D721Med (cell line): ENCODE data around the gene EBNA1BP2.

Experiments used
- DNase-seq: peaks from one replicate; pipeline ENCODE4 v3.0.0; 2011; ENCODE audit warnings: low spot score; ENCODE audit not compliant: insufficient read length
- FAIRE-seq: peaks from 2 replicates; lab custom pipeline; 2011; peaks lifted over from hg19 to GRCh38; lab: Jason Lieb, UNC
- CTCF ChIP-seq: IDR thresholded peaks from 2 replicates; pipeline ENCODE4 v1.5.1; 2012; ENCODE audit warnings: mild to moderate bottlenecking, control low read depth; ENCODE audit not compliant: insufficient read depth; ENCODE audit errors: missing control alignments

EBNA1BP2 gene

GRCh38 chr1:43137445-43138052 is 34.5 kb downstream of the EBNA1BP2 start:
- FAIRE-seq = no peak
- DNase-seq = no peak
- TF ChIP-seq CTCF = no peak

GRCh38 chr1:43135857-43136781 is 36.0 kb downstream of the EBNA1BP2 start:
- no peak for TF ChIP-seq CTCF
- FAIRE-seq (no peak), DNase-seq (no peak)

GRCh38 chr1:43134640-43135039 is 37.5 kb downstream of the EBNA1BP2 start:
- no peak for TF ChIP-seq CTCF
- DNase-seq (no peak), FAIRE-seq (no peak)

GRCh38 chr1:43134068-43134467 is 38.0 kb downstream of the EBNA1BP2 start:
- no peak for DNase-seq
- no peak for TF ChIP-seq CTCF
- FAIRE-seq = no peak

- TF ChIP-seq CTCF = no peak
- FAIRE-seq = no peak
Observed at GRCh38 chr1:43129426-43129825, 42.7 kb downstream of the EBNA1BP2 start.

GRCh38 chr1:43128816-43129215 is 43.3 kb downstream of the EBNA1BP2 start:
- TF ChIP-seq CTCF = no peak
- no peak for FAIRE-seq
- no peak for DNase-seq

More at GRCh38 chr1:43129426-43129825, 42.7 kb downstream of the EBNA1BP2 start:
- DNase-seq = no peak
